HG02759 (cell line): ENCODE data around the gene AGGF1.
"Not testable (repeated sequence)": the region's sequence is repeated elsewhere in the genome, so short reads cannot be mapped to it uniquely, and the experiment has no call there.

ENCODE experiments used
- ATAC-seq: cut with Tn5 transposase; IDR thresholded peaks from one replicate; pipeline ENCODE4 v1.9.1; 2021; ENCODE audit warnings: mild to moderate bottlenecking, moderate library complexity; ENCODE audit not compliant: unreplicated experiment

AGGF1 gene

DNA sequence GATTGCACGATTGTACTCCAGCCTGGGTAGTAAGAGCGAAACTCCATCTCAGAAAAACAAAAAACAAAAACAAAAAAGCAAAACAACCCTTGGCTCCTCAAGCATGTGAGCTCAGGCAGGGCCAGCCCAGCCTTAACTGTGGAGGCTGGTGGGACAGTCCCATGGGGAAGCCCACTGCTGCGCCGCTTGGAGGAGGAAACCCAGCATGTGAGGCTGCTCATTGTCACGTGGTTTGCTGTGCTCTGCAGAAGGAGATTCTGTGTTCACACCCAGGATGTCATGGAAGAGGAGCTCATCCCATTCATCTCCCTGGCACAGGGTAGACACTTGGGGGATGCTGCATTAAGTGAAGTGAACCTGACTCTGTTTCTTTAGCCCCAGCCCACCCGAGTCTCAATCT lies 52.9 kb downstream of the AGGF1 start:
- no peak for ATAC-seq

- no peak for ATAC-seq
Observed at GRCh38 chr5:77086368-77086688, 56.1 kb downstream of the AGGF1 start.

DNA sequence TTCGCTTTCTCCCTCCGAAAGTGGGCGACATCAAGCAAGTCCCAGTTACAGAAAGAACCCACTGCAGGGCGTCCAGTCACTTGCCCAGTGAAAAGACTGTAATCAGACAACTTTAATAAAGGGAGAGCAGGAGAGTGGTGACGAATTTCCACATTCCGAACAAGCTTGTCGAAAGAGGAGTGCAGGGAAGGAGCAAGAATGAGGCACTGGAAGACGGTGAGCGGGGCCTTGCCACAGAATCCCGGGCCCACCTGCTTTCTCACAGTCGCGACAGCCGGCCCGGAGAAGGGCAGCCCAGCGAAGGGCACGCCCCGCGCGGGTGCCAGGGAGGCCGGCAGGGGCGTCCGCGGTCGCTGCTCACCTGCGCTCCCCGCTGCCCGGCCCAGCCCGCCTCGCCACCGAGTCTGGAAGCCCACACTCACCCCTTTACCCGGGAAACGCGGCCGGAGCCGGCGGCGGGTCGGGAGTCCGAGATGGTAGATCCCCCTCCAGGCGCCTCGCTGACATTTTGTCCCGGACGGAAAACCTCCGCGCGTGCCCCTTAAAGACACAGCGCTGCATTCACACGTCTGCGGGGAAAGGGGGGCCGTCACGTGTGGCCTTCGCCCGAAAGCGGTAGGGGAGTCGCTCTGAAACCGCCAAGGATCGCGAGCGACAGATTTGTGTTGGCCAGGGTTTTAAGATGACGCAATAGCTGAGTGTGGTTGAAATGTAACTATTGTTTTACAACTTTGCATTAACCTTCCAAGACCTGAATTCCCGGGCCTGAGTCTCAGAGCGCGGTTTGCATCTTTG lies 56.7 kb downstream of the AGGF1 start, which contains the start of gene ZBED3:
ZBED3 (minus strand) TSS at position 597 of the 795 bp plus-strand sequence. CDS start 9,407 bp downstream, outside the sequence.
- peak; percentile 73 for ATAC-seq

GRCh38 chr5:77087484-77088261 lies 57.5 kb downstream of the AGGF1 start:
- ATAC-seq, result no peak

GRCh38 chr5:77095189-77095588 lies 65.0 kb downstream of the AGGF1 start:
- no peak for ATAC-seq

GRCh38 chr5:77101298-77101697 lies 71.1 kb downstream of the AGGF1 start:
- no peak for ATAC-seq

GRCh38 chr5:77102549-77102948 lies 72.3 kb downstream of the AGGF1 start:
- peak; percentile 40 for ATAC-seq

- no peak for ATAC-seq
Observed at GRCh38 chr5:77103457-77103856, 73.3 kb downstream of the AGGF1 start.

DNA sequence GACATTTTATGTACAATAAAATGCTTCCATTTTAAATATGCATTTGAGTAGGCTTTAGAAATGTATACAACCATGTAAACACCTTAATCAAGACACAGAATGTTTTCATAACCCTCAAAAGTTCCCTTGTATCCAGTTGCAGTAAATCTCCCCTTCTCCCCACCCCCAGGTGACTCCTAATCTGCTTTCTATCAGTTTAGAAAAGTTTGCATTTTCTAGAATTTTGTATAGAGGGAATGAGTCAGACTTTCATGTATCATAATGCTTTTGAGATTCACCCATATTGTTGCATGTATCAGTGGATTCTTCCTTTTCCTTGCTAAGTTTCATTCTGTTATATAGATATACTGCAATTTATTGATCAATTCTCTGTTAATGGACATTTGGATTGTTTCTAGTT lies 74.6 kb downstream of the AGGF1 start:
- no peak for ATAC-seq

GRCh38 chr5:77107035-77107434 lies 76.8 kb downstream of the AGGF1 start:
- ATAC-seq, result not testable (repeated sequence)
